Karpas-422 (cell line): Measurements from ENCODE around the gene RAP2A. TPM values are rescaled to one million over a fixed set of nuclear protein-coding genes. Genes with fewer than 3 reads are reported as not detected.

Source experiments
- DNase-seq: peaks from one replicate; pipeline ENCODE4 v3.0.0-alpha.2; 2015
- H2AFZ ChIP-seq: fragments of 200-600 bp; sonication (generic); 2 replicates; pipeline ENCODE4 v1.6.1; 2014; ENCODE audit warnings: antibody characterized with exemption, low read length, mixed read lengths
- H3K27ac ChIP-seq: fragments of 200-600 bp; sonication (generic); 2 replicates; pipeline ENCODE4 v1.5.1; 2014; ENCODE audit warnings: mild to moderate bottlenecking, low read length, moderate library complexity
- H3K27me3 ChIP-seq: fragments of 200-600 bp; sonication (generic); 2 replicates; pipeline ENCODE4 v1.6.1; 2014; ENCODE audit warnings: low read length, mixed read lengths
- H3K36me3 ChIP-seq: fragments of 200-600 bp; sonication (generic); 2 replicates; pipeline ENCODE4 v1.6.1; 2014; ENCODE audit warnings: low read length, mixed read lengths; ENCODE audit not compliant: insufficient read depth
- H3K4me1 ChIP-seq: fragments of 200-600 bp; sonication (generic); 2 replicates; pipeline ENCODE4 v1.6.1; 2014; ENCODE audit warnings: mild to moderate bottlenecking, low read length, mixed read lengths
- H3K4me2 ChIP-seq: fragments of 200-600 bp; sonication (generic); 2 replicates; pipeline ENCODE4 v1.6.1; 2014; ENCODE audit warnings: low read length, low read depth, mild to moderate bottlenecking; ENCODE audit not compliant: poor library complexity, severe bottlenecking
- H3K4me3 ChIP-seq: fragments of 200-600 bp; sonication (generic); 2 replicates; pipeline ENCODE4 v1.5.1; 2014; ENCODE audit warnings: mild to moderate bottlenecking, antibody characterized with exemption, low read length, mixed read lengths
- H3K79me2 ChIP-seq: fragments of 200-600 bp; sonication (generic); 2 replicates; pipeline ENCODE4 v1.6.1; 2014; ENCODE audit warnings: mild to moderate bottlenecking, low read length, mixed read lengths
- H3K9ac ChIP-seq: fragments of 200-600 bp; sonication (generic); 2 replicates; pipeline ENCODE4 v1.6.0; 2014; ENCODE audit warnings: low read length
- H3K9me2 ChIP-seq: fragments of 200-600 bp; sonication (generic), shearing (Covaris generic); replicated peaks from 2 replicates; pipeline ENCODE4 v1.6.0; 2014; ENCODE audit warnings: mild to moderate bottlenecking, low read length, moderate library complexity; ENCODE audit not compliant: insufficient read depth
- H3K9me3 ChIP-seq: fragments of 300-700, 200-600 bp; sonication (generic); 2 replicates; pipeline ENCODE4 v1.6.1; 2014; ENCODE audit warnings: low read length, mixed read lengths
- H4K20me1 ChIP-seq: fragments of 200-600 bp; sonication (generic); 2 replicates; pipeline ENCODE4 v1.6.1; 2014; ENCODE audit warnings: mild to moderate bottlenecking, antibody characterized with exemption, low read length, low read depth; ENCODE audit not compliant: insufficient read depth
- total RNA-seq: library from RNA; depleted of rRNA; stranded (reverse); fragments of >200 nt; shearing (Covaris generic); gene quantifications from 2 replicates; pipeline ENCODE4 v1.2.3, GENCODE V29; 2014; ENCODE audit warnings: low replicate concordance

RAP2A gene
- total RNA-seq, 1 experiment from 2014 or later, result 47.9 TPM

- no peak overlapping the region for H2AFZ ChIP-seq
- H3K9me2 ChIP-seq, result no peaks in the 10 kb centered on the region
- H3K27ac ChIP-seq, result no peak overlapping the region
- H3K27me3 ChIP-seq, result no peaks in the 10 kb centered on the region
- no peaks in the 10 kb centered on the region for H3K4me1 ChIP-seq
- no peak overlapping the region for H3K4me2 ChIP-seq
- no peak overlapping the region for H3K9ac ChIP-seq
- no peak overlapping the region for H3K4me3 ChIP-seq
- no peaks in the 10 kb centered on the region for H3K36me3 ChIP-seq
- H3K9me3 ChIP-seq, result no peaks in the 10 kb centered on the region
- H4K20me1 ChIP-seq, result no peaks in the 10 kb centered on the region
- DNase-seq, result no peak
- no peaks in the 10 kb centered on the region for H3K79me2 ChIP-seq
Measured at GRCh38 chr13:97408938-97409337, 25.0 kb upstream of the RAP2A start.

- no peak overlapping the region for H3K4me2 ChIP-seq
- H3K27me3 ChIP-seq, result no peaks in the 10 kb centered on the region
- no peaks in the 10 kb centered on the region for H4K20me1 ChIP-seq
- no peak overlapping the region for H3K4me3 ChIP-seq
- H3K9me3 ChIP-seq, result no peaks in the 10 kb centered on the region
- H3K36me3 ChIP-seq, result no peaks in the 10 kb centered on the region
- no peak overlapping the region for H2AFZ ChIP-seq
- no peak overlapping the region for H3K27ac ChIP-seq
- H3K4me1 ChIP-seq, result no peaks in the 10 kb centered on the region
- no peak for DNase-seq
- H3K9me2 ChIP-seq, result no peaks in the 10 kb centered on the region
- no peak overlapping the region for H3K9ac ChIP-seq
- no peaks in the 10 kb centered on the region for H3K79me2 ChIP-seq
Measured at GRCh38 chr13:97411984-97412383, 22.0 kb upstream of the RAP2A start.

- H3K27me3 ChIP-seq, result no peaks in the 10 kb centered on the region
- H3K9me2 ChIP-seq, result no peaks in the 10 kb centered on the region
- H3K9me3 ChIP-seq, result no peaks in the 10 kb centered on the region
- no peaks in the 10 kb centered on the region for H3K79me2 ChIP-seq
- DNase-seq, result no peak
- H4K20me1 ChIP-seq, result no peaks in the 10 kb centered on the region
- H3K36me3 ChIP-seq, result no peaks in the 10 kb centered on the region
- no peak overlapping the region for H3K9ac ChIP-seq
- H3K4me3 ChIP-seq, result no peak overlapping the region
- no peak overlapping the region for H3K27ac ChIP-seq
- no peak overlapping the region for H2AFZ ChIP-seq
- no peaks in the 10 kb centered on the region for H3K4me1 ChIP-seq
- H3K4me2 ChIP-seq, result no peak overlapping the region
Measured at GRCh38 chr13:97413694-97414093, 20.3 kb upstream of the RAP2A start.

GRCh38 chr13:97414392-97414791 lies 19.6 kb upstream of the RAP2A start:
- H4K20me1 ChIP-seq, result no peaks in the 10 kb centered on the region
- no peak overlapping the region for H2AFZ ChIP-seq
- DNase-seq, result no peak
- no peaks in the 10 kb centered on the region for H3K36me3 ChIP-seq
- no peak overlapping the region for H3K27ac ChIP-seq
- no peak overlapping the region for H3K4me2 ChIP-seq
- H3K9me3 ChIP-seq, result no peaks in the 10 kb centered on the region
- no peaks in the 10 kb centered on the region for H3K4me1 ChIP-seq
- H3K79me2 ChIP-seq, result no peaks in the 10 kb centered on the region
- no peak overlapping the region for H3K9ac ChIP-seq
- no peaks in the 10 kb centered on the region for H3K27me3 ChIP-seq
- no peaks in the 10 kb centered on the region for H3K9me2 ChIP-seq
- no peak overlapping the region for H3K4me3 ChIP-seq

- Histone ChIP-seq H3K27ac (no peak overlapping the region), H2AFZ (no peak overlapping the region), H3K4me3 (no peak overlapping the region)
Measured at GRCh38 chr13:97417698-97418097, 16.3 kb upstream of the RAP2A start.

GRCh38 chr13:97422118-97423054 lies 11.6 kb upstream of the RAP2A start:
- no peaks in the 10 kb centered on the region for H3K36me3 ChIP-seq
- no peak overlapping the region for H3K27ac ChIP-seq
- no peaks in the 10 kb centered on the region for H3K9me3 ChIP-seq
- H4K20me1 ChIP-seq, result no peaks in the 10 kb centered on the region
- H3K27me3 ChIP-seq, result no peaks in the 10 kb centered on the region
- DNase-seq, result peak; percentile 29
- no peak overlapping the region for H3K4me3 ChIP-seq
- H3K9me2 ChIP-seq, result 0 out of 2 replicates have a peak, but pooled peaks cover 6% of the 10 kb centered on the region
- H3K4me1 ChIP-seq, result no peaks in the 10 kb centered on the region
- no peaks in the 10 kb centered on the region for H3K79me2 ChIP-seq
- H3K9ac ChIP-seq, result no peak overlapping the region
- no peak overlapping the region for H2AFZ ChIP-seq
- H3K4me2 ChIP-seq, result no peak overlapping the region

More at GRCh38 chr13:97417698-97418097, 16.3 kb upstream of the RAP2A start:
- no peak overlapping the region for H3K4me2 ChIP-seq
- H3K36me3 ChIP-seq, result no peaks in the 10 kb centered on the region
- H3K9ac ChIP-seq, result no peak overlapping the region
- no peaks in the 10 kb centered on the region for H3K27me3 ChIP-seq
- no peaks in the 10 kb centered on the region for H4K20me1 ChIP-seq
- DNase-seq, result no peak
- no peaks in the 10 kb centered on the region for H3K4me1 ChIP-seq
- H3K9me3 ChIP-seq, result no peaks in the 10 kb centered on the region
- H3K9me2 ChIP-seq, result 0 out of 2 replicates have a peak, but pooled peaks cover 6% of the 10 kb centered on the region
- H3K79me2 ChIP-seq, result no peaks in the 10 kb centered on the region

GRCh38 chr13:97423300-97424045 lies 10.5 kb upstream of the RAP2A start:
- DNase-seq, result peak; percentile 23
- Histone ChIP-seq H3K4me2 (no peak overlapping the region), H3K79me2 (no peaks in the 10 kb centered on the region), H3K27ac (no peak overlapping the region), H3K4me3 (no peak overlapping the region), H4K20me1 (no peaks in the 10 kb centered on the region), H3K9me2 (0 out of 2 replicates have a peak, but pooled peaks cover 6% of the 10 kb centered on the region), H2AFZ (no peak overlapping the region), H3K9me3 (no peaks in the 10 kb centered on the region), H3K4me1 (no peaks in the 10 kb centered on the region), H3K36me3 (no peaks in the 10 kb centered on the region), H3K27me3 (no peaks in the 10 kb centered on the region), H3K9ac (no peak overlapping the region)

GRCh38 chr13:97425590-97425989 lies 8.4 kb upstream of the RAP2A start:
- H3K4me3 ChIP-seq, result no peak overlapping the region
- no peaks in the 10 kb centered on the region for H3K9me3 ChIP-seq
- H2AFZ ChIP-seq, result no peak overlapping the region
- H3K79me2 ChIP-seq, result no peaks in the 10 kb centered on the region
- H3K4me1 ChIP-seq, result no peaks in the 10 kb centered on the region
- no peak overlapping the region for H3K9ac ChIP-seq
- no peak for DNase-seq
- H3K27me3 ChIP-seq, result no peaks in the 10 kb centered on the region
- H4K20me1 ChIP-seq, result no peaks in the 10 kb centered on the region
- no peak overlapping the region for H3K27ac ChIP-seq
- no peaks in the 10 kb centered on the region for H3K36me3 ChIP-seq
- H3K9me2 ChIP-seq, result 0 out of 2 replicates have a peak, but pooled peaks cover 6% of the 10 kb centered on the region
- H3K4me2 ChIP-seq, result no peak overlapping the region
